GM12801 (cell line): ENCODE data around the gene NOS3.

Experiments used
- TF ChIP-seq, protein P1 (sequence below): IDR thresholded peaks from one replicate; pipeline ENCODE4 v1.5.1; 2011; ENCODE audit warnings: control low read depth; ENCODE audit not compliant: insufficient read length; ENCODE audit errors: extremely low read depth

NOS3 gene

DNA sequence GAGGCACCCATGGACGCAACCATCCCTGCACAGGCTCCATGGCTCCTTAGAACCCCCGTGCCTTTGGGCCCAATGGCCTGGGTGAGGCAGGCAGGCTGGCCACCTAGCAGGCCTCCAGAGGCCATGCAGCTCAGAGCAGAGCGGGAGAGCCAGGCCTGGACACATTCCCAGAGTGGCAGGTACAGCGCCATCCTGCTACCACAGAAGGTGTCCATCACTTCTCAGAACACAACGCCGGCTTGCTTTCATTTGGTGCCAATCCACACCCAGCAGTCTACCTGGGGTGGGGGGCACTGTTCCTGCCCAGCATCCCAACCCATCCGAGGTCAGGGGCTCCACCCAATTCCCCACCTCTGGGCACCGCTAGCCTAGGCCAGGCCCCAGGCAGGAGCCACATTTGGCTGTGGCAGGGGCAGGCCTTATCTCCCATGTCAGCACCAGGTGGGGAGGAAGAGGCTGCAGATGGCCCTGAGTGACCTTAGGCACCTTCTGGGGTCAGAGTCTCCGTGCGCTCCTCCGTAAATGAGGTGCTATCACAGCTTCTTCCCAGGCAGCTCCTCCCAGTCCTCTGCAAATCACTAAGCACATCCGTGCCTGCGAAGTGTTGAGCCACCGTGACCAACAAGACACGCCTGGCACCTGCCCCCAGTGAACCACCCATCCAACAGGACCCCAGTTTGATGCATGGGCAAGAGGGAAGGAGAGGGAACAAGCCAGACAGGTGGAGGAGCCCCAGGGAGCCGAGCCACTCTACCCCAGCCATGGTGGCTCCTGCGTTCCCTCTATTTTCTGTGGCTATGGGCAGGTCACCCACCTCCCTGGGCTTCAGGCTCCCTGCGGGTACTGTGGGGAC is 26.9 kb upstream of the NOS3 start:
- TF ChIP-seq, protein P1, sequence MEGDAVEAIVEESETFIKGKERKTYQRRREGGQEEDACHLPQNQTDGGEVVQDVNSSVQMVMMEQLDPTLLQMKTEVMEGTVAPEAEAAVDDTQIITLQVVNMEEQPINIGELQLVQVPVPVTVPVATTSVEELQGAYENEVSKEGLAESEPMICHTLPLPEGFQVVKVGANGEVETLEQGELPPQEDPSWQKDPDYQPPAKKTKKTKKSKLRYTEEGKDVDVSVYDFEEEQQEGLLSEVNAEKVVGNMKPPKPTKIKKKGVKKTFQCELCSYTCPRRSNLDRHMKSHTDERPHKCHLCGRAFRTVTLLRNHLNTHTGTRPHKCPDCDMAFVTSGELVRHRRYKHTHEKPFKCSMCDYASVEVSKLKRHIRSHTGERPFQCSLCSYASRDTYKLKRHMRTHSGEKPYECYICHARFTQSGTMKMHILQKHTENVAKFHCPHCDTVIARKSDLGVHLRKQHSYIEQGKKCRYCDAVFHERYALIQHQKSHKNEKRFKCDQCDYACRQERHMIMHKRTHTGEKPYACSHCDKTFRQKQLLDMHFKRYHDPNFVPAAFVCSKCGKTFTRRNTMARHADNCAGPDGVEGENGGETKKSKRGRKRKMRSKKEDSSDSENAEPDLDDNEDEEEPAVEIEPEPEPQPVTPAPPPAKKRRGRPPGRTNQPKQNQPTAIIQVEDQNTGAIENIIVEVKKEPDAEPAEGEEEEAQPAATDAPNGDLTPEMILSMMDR, result no peak

DNA sequence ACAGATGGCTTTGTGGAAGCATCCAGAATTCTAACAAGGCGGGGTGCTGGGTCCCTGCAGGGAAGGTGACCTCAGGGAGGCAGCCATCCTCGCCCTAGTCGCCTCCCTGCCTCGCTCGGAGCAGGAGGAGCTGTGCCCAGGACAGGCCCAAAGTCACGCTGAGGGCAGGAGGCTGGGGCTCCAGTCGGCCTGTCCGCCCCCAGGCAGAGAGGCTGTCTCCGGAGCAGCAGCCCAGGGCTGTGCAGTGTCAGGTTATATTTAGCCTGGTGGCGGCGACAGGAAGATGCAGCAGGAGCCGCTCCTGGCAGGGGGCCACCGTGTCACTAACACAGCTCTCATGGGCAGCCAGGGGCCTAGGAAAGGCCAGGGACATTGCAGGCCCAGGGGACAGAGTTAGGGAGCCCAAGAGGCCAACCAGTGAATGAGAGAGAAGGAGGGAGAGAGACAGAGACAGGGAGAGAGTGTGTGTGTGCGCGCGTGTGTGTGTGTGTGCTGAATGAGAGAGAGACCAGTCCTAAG is 26.2 kb upstream of the NOS3 start:
- TF ChIP-seq, protein P1, result no peak

DNA sequence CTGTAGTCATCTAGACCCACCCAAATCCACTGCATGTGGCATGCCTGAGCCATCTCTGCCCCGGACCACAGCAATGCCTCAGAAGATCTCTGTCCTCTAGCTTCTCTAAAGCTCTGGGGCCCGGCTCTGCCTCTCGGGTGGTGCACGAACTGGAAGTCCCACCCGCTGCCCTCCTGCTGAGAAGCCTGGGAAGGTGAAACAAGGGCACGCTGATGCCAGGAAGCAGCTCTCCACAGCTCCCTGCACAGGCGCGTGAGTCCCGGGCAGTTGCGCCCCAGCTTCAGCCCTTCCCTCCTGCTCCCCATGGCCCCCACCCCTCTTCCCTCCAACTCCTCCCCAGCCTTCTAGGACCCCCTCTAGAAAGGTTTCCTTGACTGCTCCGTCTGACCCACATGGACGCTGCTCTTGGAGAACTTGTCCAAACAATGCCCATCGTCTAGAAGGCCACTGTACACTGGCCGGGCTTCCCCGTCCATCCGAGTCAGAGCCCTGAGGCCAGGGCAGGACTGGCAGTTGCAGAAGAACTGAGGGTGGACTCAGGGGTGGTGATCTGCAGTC is 25.5 kb upstream of the NOS3 start:
- TF ChIP-seq, protein P1, result no peak

DNA sequence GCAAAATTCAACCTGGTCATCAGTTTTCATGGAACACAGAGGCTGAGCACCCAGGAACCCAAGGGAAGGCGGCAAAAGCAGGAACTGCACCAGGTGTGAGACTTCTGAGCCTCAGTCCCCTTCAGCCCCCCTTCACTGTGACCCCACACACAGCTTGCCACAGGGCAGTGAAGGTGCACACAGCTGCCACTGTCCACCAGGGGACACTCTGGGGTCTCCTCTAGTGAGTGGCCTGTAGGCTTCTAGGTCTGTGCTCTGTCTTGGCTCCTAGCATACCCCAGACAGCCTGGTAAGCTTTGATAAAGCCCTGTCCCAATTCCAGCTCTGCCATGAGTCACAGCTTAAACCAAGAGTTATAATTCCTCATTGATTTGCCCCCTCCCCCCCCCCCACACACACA is 24.8 kb upstream of the NOS3 start:
- TF ChIP-seq, protein P1, result no peak

DNA sequence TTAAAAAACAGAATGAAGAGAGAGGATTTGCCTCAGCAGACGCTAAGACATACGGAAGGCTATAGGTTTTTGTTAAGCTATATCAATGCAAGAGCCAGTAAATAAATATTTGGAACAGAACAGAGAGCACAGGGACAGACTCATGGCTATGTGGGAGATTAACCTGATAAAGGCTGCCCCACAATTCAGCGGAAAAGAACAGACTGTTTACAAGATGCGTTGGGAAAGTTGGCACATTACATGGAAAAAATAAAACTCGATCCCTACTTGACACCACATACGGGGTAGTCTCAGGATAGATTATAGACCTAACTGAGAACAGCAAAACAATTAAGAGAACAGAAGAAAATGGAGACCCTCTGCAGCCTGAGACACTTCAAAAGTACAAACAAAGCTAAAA is 23.5 kb upstream of the NOS3 start:
- TF ChIP-seq, protein P1, result no peak

DNA sequence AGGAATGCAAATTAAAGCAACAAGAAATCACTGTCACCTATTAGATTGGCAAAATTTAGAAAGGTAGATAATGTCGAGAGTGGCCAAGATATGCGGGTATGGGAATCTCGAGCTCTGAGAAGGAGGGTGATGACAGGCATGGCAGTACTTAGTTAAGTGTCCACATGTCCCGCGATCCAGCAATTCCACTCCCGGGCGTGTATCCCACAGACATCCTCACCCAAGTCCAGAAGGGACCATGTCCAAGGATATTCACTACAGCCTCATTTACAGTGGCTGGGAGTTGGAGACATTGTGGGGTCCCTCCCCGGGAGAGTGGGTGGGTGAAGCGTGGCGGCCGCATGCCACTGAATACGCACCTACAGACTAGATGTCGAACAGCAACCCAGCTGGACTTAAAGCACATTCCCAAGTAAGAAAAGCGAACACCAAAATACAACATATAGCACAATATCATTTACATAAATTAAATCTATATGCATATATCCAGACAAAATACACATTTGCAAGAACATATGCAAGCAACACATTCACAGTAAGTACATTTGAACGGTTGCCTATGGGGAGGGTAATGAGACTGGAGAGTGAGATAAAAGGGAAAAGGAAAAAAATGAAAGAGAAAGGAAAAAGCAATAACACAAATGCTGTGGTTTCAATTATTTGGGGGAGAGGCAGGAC is 22.6 kb upstream of the NOS3 start:
- TF ChIP-seq, protein P1, result no peak

DNA sequence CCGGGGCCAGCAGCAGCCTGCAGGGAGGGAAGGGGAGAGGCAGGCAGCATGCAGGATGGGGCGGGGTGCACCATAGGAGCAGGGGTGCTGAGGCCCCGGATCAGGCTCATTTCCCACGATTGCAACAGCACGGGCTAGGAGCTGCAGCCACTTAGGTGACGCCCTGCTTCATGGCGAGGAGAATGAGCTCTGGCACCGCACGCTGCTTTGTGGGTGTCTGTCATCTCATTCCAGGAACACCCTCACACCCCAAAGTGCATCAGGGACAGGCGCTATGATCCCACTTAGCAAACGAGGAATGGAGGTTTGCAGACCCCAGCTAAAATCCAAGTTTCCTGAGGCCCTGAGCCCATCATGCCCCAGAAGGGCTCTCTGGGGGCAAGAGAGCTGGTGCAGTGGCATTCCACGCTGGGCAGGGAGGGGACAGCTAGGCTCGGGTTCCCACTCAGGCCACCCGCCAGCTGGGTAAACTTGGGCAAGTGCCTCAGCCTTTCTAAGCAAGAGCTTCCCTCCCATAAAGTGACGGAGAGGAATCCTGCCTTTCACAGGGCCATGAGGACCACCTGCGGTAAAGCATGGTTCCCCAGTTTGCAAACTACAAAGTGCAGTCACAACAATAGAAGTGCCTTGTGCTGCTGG is 22.0 kb upstream of the NOS3 start:
- TF ChIP-seq, protein P1, result no peak
